Measurements from ENCODE around the gene HOXB5.
A peak's percentile ranks its signal among the peaks of the same experiment; 100 is the strongest.

The HOXB5 gene

GRCh38 chr17:48571826-48572417 lies 21.7 kb downstream of the HOXB5 start:
- DNase-seq: no peak

GRCh38 chr17:48571024-48571818 lies 22.4 kb downstream of the HOXB5 start:
- no peak for DNase-seq

DNA sequence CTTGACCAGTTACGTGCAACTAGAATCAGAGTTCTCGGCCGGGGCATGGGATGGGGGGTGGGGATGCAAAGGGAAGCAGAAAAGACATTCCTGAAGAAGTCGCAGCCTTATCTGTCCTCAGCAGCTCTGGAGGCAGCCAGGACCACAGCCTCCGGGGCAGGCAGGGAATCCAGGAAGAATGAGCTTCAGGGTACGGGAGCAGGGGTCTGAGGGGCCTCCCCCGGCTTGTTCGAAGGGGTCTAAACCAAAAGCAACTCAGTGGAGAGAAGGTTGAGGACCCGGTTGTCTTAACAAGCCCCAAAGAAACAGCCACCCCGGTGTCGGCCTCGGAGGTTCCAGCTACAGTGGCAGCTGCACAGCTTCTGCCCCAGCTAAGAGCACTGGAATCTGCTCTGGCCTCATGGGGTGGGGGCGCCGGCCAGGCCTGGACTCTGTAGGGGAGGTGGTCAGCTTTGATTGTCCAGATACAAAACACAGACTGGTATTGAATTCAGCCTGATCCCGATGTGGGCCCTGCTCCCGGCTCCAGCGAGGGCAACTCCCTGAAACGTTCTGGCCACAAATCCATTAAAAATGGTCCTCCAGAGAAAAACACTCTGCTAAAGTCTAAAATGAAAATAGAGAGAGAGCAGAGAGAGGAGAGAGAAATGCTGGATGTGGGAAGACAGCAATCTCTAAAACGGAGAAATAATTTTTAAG lies 23.1 kb downstream of the HOXB5 start:
- DNase-seq: no peak

- DNase-seq: no peak
Observed at GRCh38 chr17:48569674-48570324, 23.8 kb downstream of the HOXB5 start.

DNA sequence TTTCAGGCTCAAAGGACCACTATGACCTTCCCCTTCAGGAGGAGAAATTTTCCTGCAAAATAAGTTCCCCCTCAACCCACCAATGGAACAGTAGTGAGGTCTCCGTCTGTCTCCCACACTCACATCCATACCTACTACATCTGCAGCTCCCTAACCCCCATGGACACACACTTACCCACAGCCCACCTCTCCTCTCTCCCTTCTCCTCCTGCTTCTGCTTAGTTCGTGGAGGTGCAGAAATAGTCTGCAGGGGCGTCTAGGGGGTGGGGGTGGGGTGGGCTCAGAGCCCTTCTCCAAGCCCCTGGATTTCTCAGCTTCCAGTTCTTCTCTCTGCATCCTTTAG lies 24.4 kb downstream of the HOXB5 start:
- no peak for DNase-seq

GRCh38 chr17:48568499-48569239 lies 24.9 kb downstream of the HOXB5 start:
- DNase-seq: no peak

- no peak for DNase-seq
Observed at GRCh38 chr17:48567646-48568354, 25.8 kb downstream of the HOXB5 start.

DNA sequence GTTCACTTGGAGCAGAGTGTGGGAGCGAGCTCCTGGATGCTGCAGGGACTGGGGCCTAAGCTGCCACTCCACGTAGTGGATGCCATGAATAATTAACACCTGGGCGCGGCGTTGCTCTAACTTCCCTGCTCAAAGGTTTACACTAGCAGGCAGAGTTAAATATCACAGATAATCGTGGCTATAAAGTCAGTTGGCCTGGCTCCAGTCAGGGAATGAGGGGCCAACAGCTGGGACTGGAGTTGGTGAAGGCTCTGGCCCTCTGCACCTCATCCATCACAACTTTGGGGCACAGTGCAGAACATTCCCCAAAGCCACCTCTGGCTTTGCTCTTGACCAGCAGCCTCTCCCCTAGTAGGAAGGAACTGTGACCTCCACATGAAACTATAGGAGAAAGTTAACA lies 26.4 kb downstream of the HOXB5 start:
- no peak for DNase-seq

DNA sequence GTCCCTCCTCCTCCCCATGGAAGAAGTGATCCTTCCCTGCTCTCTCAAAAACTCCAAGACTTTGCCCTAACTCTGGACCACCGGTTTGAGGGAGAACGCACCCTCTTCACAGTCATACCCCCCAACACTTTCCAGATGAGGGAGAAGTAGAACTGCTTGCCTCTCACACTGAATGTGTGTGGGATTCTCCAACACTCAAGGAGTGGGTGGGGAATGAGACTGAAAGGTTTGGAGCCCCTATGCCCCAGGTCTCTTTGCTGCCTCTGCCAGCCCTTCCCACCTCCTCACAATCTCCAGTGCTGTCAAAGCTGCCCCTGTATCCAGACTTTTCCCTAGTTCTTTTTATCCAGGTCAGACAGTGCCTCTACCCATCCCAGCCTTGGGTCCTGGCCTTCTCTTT lies 26.9 kb downstream of the HOXB5 start:
- DNase-seq: no peak

GRCh38 chr17:48565925-48566710 lies 27.5 kb downstream of the HOXB5 start:
- no peak for DNase-seq

DNA sequence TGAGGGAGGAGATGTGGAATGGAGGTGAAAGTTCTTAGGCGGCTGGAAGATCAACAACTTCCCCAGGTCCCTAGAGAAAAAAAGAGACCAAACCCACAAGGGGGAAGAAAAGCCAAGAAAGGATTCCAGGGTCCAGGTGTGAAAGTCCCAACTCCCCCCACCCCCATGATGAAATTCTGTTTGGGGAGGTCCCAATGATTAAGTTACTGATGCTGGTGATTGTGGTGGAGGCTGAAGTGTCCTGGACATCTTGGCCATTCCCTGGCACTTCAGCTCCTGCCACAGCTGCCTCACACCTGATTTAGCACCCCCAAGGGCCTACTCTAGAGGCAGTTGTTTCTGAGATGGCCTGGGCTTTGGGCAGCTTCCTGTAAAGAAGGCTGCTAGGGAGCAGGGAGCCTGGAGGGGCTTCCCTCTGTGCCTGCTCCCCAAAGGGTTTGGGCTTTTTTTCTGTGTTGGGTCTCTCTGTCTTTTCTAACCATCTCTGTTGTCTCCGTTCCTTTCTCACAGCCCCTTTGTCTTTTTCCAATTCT lies 28.5 kb downstream of the HOXB5 start:
- peak in 1 of 2 experiments; percentile 74 for DNase-seq

- no peak for DNase-seq
Observed at GRCh38 chr17:48564188-48565021, 29.2 kb downstream of the HOXB5 start.

- DNase-seq: no peak
Observed at GRCh38 chr17:48563867-48564187, 29.8 kb downstream of the HOXB5 start.

DNA sequence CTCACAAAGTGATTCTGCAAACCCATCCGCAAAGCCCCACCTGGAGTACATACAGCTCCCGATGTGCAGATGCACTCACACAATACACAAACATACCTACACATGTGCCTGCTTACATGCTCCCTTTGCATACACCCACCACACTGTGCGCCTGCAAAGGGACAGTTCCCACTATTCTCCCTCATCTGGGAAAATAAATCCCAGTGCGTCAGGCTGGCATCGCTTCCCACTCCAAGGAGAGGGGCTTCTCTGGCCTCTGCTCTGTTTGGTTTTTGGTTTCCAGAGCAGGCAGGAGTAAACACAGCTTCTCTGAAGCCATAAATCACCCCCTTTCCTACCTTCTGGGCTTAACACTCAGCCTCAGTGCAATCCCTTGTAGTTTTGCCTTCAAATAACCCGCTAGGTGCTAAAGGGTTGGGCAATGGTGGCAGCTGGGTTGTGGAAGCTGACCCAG lies 30.2 kb downstream of the HOXB5 start:
- no peak for DNase-seq

GRCh38 chr17:48562934-48563333 lies 30.6 kb downstream of the HOXB5 start:
- DNase-seq: no peak

- no peak for DNase-seq
Observed at GRCh38 chr17:48561884-48562810, 31.4 kb downstream of the HOXB5 start.

DNA sequence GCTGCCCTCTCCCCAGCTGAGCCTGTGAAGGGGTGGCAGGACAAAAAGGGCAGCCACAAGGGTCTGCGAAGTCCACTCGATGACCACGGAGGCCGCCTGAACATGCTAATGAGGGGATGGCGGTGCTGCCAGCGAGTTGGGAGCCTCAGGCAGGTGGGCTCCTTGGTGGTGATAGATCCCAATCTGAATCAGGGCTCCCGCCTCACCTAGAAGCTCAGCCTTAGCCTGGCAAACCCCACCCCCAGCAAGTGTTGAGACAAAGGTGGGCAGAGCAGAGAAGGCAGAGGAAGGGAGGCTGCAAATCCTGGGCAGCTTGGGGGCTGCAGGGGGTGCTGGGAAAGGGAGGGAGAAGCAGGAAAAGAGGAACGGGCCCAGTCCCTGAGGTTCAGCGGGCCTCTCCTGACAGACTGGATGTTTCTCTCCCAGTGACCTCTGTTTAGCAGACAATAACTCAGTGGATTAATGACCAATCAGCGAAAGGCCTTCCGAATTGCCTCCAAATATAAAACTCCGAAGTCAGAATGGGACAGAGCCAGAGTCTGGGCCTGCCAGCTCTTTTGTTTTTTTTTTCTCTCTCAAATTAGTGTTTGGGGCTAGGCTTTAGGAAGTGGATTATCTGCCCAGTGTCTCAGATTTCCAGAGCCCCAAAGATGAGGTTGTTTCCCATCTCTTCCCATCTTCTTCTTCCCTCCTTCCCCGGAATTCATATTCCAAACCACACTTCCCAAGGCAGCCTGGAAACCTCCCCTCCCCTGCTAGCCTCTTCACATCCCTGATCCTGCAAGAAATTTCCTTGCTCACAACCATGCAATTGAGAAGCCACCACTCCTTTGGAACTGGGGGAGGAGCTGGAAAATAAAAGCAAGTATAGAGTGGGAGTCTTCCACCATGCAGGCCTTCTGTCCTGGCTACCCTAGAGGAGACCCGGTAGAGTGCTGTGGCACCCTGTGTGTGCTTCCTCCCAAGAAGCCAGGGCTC lies 33.5 kb downstream of the HOXB5 start:
- DNase-seq: no peak
